Fibroblast of pulmonary artery (primary cell): ENCODE data around the gene RGMB.

Experiments
- DNase-seq: peaks from one replicate; pipeline ENCODE4 v3.0.0-alpha.2; 2010; ENCODE audit warnings: low read depth
- H3K4me3 ChIP-seq: replicated peaks from 2 replicates; pipeline ENCODE4 v1.5.1; 2011; ENCODE audit warnings: low read depth, mild to moderate bottlenecking, control low read depth, low read length, moderate library complexity
- CTCF ChIP-seq: IDR thresholded peaks from 2 replicates; pipeline ENCODE4 v1.5.1; 2011; ENCODE audit warnings: mild to moderate bottlenecking, control low read depth, low read length, inconsistent platforms; ENCODE audit errors: missing control alignments

RGMB gene

GRCh38 chr5:98827588-98828284, 54.3 kb downstream of the RGMB start:
- DNase-seq, result no peak
- no peak overlapping the region for H3K4me3 ChIP-seq
- TF ChIP-seq CTCF, result no peak

GRCh38 chr5:98836175-98836574, 62.7 kb downstream of the RGMB start:
- TF ChIP-seq CTCF, result no peak
- DNase-seq, result no peak
- H3K4me3 ChIP-seq, result no peak overlapping the region

- peak; percentile 51 for TF ChIP-seq CTCF
- H3K4me3 ChIP-seq, result peak overlapping the region; percentile 27
- peak; percentile 40 for DNase-seq
Observed at GRCh38 chr5:98839469-98840383, 66.3 kb downstream of the RGMB start.

GRCh38 chr5:98840946-98841345, 67.5 kb downstream of the RGMB start:
- no peak for TF ChIP-seq CTCF
- peak; percentile 53 for DNase-seq
- H3K4me3 ChIP-seq, result no peak overlapping the region

- no peak for DNase-seq
- no peak overlapping the region for H3K4me3 ChIP-seq
- TF ChIP-seq CTCF, result no peak
Observed at GRCh38 chr5:98843481-98843880, 70.0 kb downstream of the RGMB start.

- TF ChIP-seq CTCF, result no peak
- DNase-seq, result no peak
- no peak overlapping the region for H3K4me3 ChIP-seq
Observed at GRCh38 chr5:98844865-98845264, 71.4 kb downstream of the RGMB start.
